ENCODE data around the gene PSD4. TPM values are rescaled to one million over a fixed set of nuclear protein-coding genes. Genes with fewer than 3 reads are reported as not detected.

PSD4 gene
- total RNA-seq, 4 donors from 2014 or later: 48.2 to 193 (median 87.4) TPM

GRCh38 chr2:113185664-113186432, 12.1 kb downstream of the PSD4 start:
- no peaks in the 10 kb centered on the region for H3K36me3 ChIP-seq
- no peak overlapping the region for H3K4me3 ChIP-seq
- 81 to 100% methylated on average over 1 to 10 of the region's 10 CpGs for WGBS, 2 donors (ENCODE audit: low coverage in 1 of 2)
- no peaks in the 10 kb centered on the region for H3K27me3 ChIP-seq
- in situ Hi-C loops (cut with MboI; ENCODE audit: low pct_ligation_motif_present in 1 of 4, low pct_unique_long_range_greater_than_20kb in 1 of 4, low sequenced_read_pairs in 3 of 4): no loop called here
- DNase-seq: no peak
- no peak overlapping the region for H3K27ac ChIP-seq
- no peak for TF ChIP-seq POLR2A (IDR thresholded peaks at IDR 0.05)
- TF ChIP-seq POLR2AphosphoS5 (IDR thresholded peaks at IDR 0.05): no peak
- TF ChIP-seq, protein P1, sequence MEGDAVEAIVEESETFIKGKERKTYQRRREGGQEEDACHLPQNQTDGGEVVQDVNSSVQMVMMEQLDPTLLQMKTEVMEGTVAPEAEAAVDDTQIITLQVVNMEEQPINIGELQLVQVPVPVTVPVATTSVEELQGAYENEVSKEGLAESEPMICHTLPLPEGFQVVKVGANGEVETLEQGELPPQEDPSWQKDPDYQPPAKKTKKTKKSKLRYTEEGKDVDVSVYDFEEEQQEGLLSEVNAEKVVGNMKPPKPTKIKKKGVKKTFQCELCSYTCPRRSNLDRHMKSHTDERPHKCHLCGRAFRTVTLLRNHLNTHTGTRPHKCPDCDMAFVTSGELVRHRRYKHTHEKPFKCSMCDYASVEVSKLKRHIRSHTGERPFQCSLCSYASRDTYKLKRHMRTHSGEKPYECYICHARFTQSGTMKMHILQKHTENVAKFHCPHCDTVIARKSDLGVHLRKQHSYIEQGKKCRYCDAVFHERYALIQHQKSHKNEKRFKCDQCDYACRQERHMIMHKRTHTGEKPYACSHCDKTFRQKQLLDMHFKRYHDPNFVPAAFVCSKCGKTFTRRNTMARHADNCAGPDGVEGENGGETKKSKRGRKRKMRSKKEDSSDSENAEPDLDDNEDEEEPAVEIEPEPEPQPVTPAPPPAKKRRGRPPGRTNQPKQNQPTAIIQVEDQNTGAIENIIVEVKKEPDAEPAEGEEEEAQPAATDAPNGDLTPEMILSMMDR (IDR thresholded peaks at IDR 0.05): no peak
- TF ChIP-seq EP300 (IDR thresholded peaks at IDR 0.05; ENCODE audit: low read depth): no peak
- intact Hi-C loops (cut with DNase I; ENCODE audit: low total_unique reads): no loop called here
- H3K9me3 ChIP-seq: no peaks in the 10 kb centered on the region
- peaks cover 0 to 9% (median 4%) of the 10 kb centered on the region in 4 donors for H3K4me1 ChIP-seq

- Histone ChIP-seq H3K27ac (no peak overlapping the region), H3K36me3 (no peaks in the 10 kb centered on the region), H3K4me3 (no peak overlapping the region), H3K27me3 (no peaks in the 10 kb centered on the region), H3K4me1 (peaks cover 0 to 9% (median 2%) of the 10 kb centered on the region in 4 donors), H3K9me3 (no peaks in the 10 kb centered on the region)
- DNase-seq: no peak
- TF ChIP-seq POLR2A (IDR thresholded peaks at IDR 0.05) (no peak), EP300 (IDR thresholded peaks at IDR 0.05; ENCODE audit: low read depth) (no peak), POLR2AphosphoS5 (IDR thresholded peaks at IDR 0.05) (no peak)
- TF ChIP-seq, protein P1 (IDR thresholded peaks at IDR 0.05): no peak
- intact Hi-C loops (cut with DNase I; ENCODE audit: low total_unique reads) (no loop called here), in situ Hi-C loops (cut with MboI; ENCODE audit: low pct_ligation_motif_present in 1 of 4, low pct_unique_long_range_greater_than_20kb in 1 of 4, low sequenced_read_pairs in 3 of 4) (no loop called here)
- 86 to 100% methylated on average over 1 to 5 of the region's 5 CpGs for WGBS, 2 donors (ENCODE audit: low coverage in 1 of 2)
These were observed 12.6 kb downstream of the PSD4 start for GRCh38 chr2:113186433-113186796.

GRCh38 chr2:113187771-113188170, 14.0 kb downstream of the PSD4 start:
- no peak overlapping the region for H3K27ac ChIP-seq
- 81 to 84% methylated on average over 4 to 6 of the region's 6 CpGs for WGBS, 2 donors (ENCODE audit: low coverage in 1 of 2)
- intact Hi-C loops (cut with DNase I; ENCODE audit: low total_unique reads): no loop called here

DNA sequence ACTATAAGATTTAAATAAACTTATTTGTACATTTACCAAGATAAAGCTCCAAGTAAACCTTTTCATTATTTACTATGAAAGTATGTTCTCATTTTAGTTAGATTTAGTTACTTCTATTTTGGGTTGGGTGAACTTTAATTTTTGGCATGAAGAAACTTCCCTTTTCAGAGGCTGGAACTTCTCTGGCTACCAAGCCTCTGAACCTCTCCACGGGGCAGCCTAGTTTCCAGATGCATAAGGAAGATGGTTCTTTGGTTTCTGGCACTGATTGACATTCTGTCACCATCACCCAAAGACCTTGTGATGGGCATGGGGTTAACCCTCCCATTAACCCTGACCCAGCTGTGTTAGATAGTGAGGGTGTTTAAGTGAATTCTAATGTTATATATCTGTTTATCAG, 17.1 kb downstream of the PSD4 start:
- H3K4me3 ChIP-seq: no peak overlapping the region
- WGBS, 2 donors (ENCODE audit: low coverage in 1 of 2): 29 to 58% methylated on average over 1 of the region's 1 CpG
- intact Hi-C loops (cut with DNase I; ENCODE audit: low total_unique reads) (no loop called here), in situ Hi-C loops (cut with MboI; ENCODE audit: low pct_ligation_motif_present in 1 of 4, low pct_unique_long_range_greater_than_20kb in 1 of 4, low sequenced_read_pairs in 3 of 4) (loop anchor here in 3 of 4 donors (10.0 kb wide), 2 partner anchors 46 to 56 kb away; no protein-coding TSS in a partner anchor)
- peaks cover 0 to 2% (median 0%) of the 10 kb centered on the region in 4 donors for H3K4me1 ChIP-seq
- peaks cover 0 to 6% (median 0%) of the 10 kb centered on the region in 4 donors for H3K36me3 ChIP-seq
- H3K27me3 ChIP-seq: no peaks in the 10 kb centered on the region
- TF ChIP-seq POLR2A (IDR thresholded peaks at IDR 0.05): no peak
- H3K9me3 ChIP-seq: no peaks in the 10 kb centered on the region
- no peak for DNase-seq
- H3K27ac ChIP-seq: no peak overlapping the region

More at GRCh38 chr2:113187771-113188170, 14.0 kb downstream of the PSD4 start:
- Histone ChIP-seq H3K9me3 (no peaks in the 10 kb centered on the region), H3K36me3 (peaks cover 0 to under 1% (median 0%) of the 10 kb centered on the region in 4 donors), H3K4me3 (no peak overlapping the region), H3K4me1 (peaks cover 0 to 2% (median 0%) of the 10 kb centered on the region in 4 donors), H3K27me3 (no peaks in the 10 kb centered on the region)
- in situ Hi-C loops (cut with MboI; ENCODE audit: low pct_ligation_motif_present in 1 of 4, low pct_unique_long_range_greater_than_20kb in 1 of 4, low sequenced_read_pairs in 3 of 4): no loop called here
- TF ChIP-seq EP300 (IDR thresholded peaks at IDR 0.05; ENCODE audit: low read depth): no peak
- TF ChIP-seq POLR2A (IDR thresholded peaks at IDR 0.05): no peak
- no peak for TF ChIP-seq POLR2AphosphoS5 (IDR thresholded peaks at IDR 0.05)
- TF ChIP-seq, protein P1 (IDR thresholded peaks at IDR 0.05): no peak
- no peak for DNase-seq
